NB4 (cell line): ENCODE results near the gene C16orf46.

Experiments
- MAX ChIP-seq: IDR thresholded peaks from 2 replicates; pipeline ENCODE4 v1.6.1; 2011; ENCODE audit warnings: low read depth, low read length
- MYC ChIP-seq: IDR thresholded peaks from 2 replicates; pipeline ENCODE4 v1.6.1; 2011; ENCODE audit warnings: low read depth, low read length
- POLR2A ChIP-seq: IDR thresholded peaks from 2 replicates; pipeline ENCODE4 v1.6.1; 2011; ENCODE audit warnings: mild to moderate bottlenecking; ENCODE audit not compliant: insufficient read length; ENCODE audit errors: extremely low read depth
- TF ChIP-seq, protein P1 (sequence below): IDR thresholded peaks from one replicate; pipeline ENCODE4 v1.5.1; 2012; ENCODE audit warnings: low read depth, low read length

- TF ChIP-seq, protein P1, sequence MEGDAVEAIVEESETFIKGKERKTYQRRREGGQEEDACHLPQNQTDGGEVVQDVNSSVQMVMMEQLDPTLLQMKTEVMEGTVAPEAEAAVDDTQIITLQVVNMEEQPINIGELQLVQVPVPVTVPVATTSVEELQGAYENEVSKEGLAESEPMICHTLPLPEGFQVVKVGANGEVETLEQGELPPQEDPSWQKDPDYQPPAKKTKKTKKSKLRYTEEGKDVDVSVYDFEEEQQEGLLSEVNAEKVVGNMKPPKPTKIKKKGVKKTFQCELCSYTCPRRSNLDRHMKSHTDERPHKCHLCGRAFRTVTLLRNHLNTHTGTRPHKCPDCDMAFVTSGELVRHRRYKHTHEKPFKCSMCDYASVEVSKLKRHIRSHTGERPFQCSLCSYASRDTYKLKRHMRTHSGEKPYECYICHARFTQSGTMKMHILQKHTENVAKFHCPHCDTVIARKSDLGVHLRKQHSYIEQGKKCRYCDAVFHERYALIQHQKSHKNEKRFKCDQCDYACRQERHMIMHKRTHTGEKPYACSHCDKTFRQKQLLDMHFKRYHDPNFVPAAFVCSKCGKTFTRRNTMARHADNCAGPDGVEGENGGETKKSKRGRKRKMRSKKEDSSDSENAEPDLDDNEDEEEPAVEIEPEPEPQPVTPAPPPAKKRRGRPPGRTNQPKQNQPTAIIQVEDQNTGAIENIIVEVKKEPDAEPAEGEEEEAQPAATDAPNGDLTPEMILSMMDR = no peak
- TF ChIP-seq POLR2A = no peak
- no peak for TF ChIP-seq MAX
- TF ChIP-seq MYC = no peak
Observed at GRCh38 chr16:81101702-81102101, 24.7 kb upstream of the C16orf46 start.
